H1 (cell line): ENCODE results near the gene PAFAH1B1. TPM values are rescaled to one million over a fixed set of nuclear protein-coding genes. Genes with fewer than 3 reads are reported as not detected.

ENCODE experiments used
- ASH2L ChIP-seq: fragments of 200-600, 300-600 bp; sonication (generic); IDR thresholded peaks from one replicate; pipeline ENCODE4 v1.7.1; 2017; ENCODE audit warnings: low read length
- ATF2 ChIP-seq: IDR thresholded peaks from 2 replicates; pipeline ENCODE4 v1.6.1; 2012; ENCODE audit warnings: low read length, inconsistent platforms
- BACH1 ChIP-seq: IDR thresholded peaks from 2 replicates; pipeline ENCODE4 v1.6.1; 2012; ENCODE audit warnings: low read length, improper control_type of control experiment
- CBX5 ChIP-seq: fragments of 300-800, 300-1000 bp; sonication (generic); IDR thresholded peaks from 2 replicates; pipeline ENCODE4 v1.7.1; 2016; ENCODE audit warnings: antibody characterized with exemption, low read length, low read depth
- CTBP2 ChIP-seq: IDR thresholded peaks from 2 replicates; pipeline ENCODE4 v1.7.0; 2011; ENCODE audit warnings: borderline replicate concordance, mild to moderate bottlenecking, moderate library complexity, mixed read lengths, low read length; ENCODE audit not compliant: insufficient read depth, insufficient read length
- CTCF ChIP-seq, 3 experiments: IDR thresholded peaks; 1 replicate in 2 of 3; 2 replicates in 1 of 3; pipeline versions ENCODE4 v1.5.1 to v1.6.1; 2011; ENCODE audit warnings: low read length in 3 of 3, mild to moderate bottlenecking in 3 of 3, inconsistent platforms in 2 of 3, low read depth in 1 of 3, moderate library complexity in 1 of 3; ENCODE audit not compliant: insufficient read depth in 1 of 3; ENCODE audit errors: control extremely low read depth in 1 of 3
- GTF2F1 ChIP-seq: IDR thresholded peaks from 2 replicates; pipeline ENCODE4 v1.6.1; 2012; ENCODE audit warnings: low read depth, low read length, improper control_type of control experiment, borderline replicate concordance
- MAX ChIP-seq: IDR thresholded peaks from 2 replicates; pipeline ENCODE4 v1.6.1; 2012; ENCODE audit warnings: inconsistent platforms
- PHF8 ChIP-seq: fragments of 200-600 bp; sonication (generic); conservative IDR thresholded peaks from 2 replicates; pipeline ENCODE4 v1.7.1; 2012; ENCODE audit warnings: low read depth, mild to moderate bottlenecking, inconsistent platforms, low read length, moderate library complexity
- POLR2A ChIP-seq, 2 experiments: IDR thresholded peaks; 1 replicate in 1 of 2; 2 replicates in 1 of 2; pipeline ENCODE4 v1.6.1; 2011; ENCODE audit warnings: low read depth in 2 of 2, low read length in 2 of 2, mild to moderate bottlenecking in 2 of 2; ENCODE audit errors: control extremely low read depth in 1 of 2
- POLR2AphosphoS5 ChIP-seq: IDR thresholded peaks from 2 replicates; pipeline ENCODE4 v1.6.1; 2011; ENCODE audit warnings: low read depth, low read length
- POU5F1 ChIP-seq: IDR thresholded peaks from 2 replicates; pipeline ENCODE4 v1.6.1; 2011; ENCODE audit warnings: low read depth, mild to moderate bottlenecking, low read length, moderate library complexity
- RFX5 ChIP-seq: IDR thresholded peaks from 2 replicates; pipeline ENCODE4 v1.6.1; 2011; ENCODE audit warnings: low read depth, low read length, improper control_type of control experiment, borderline replicate concordance
- RNF2 ChIP-seq: fragments of 200-900, 300-1000 bp; sonication (generic); IDR thresholded peaks from 2 replicates; pipeline ENCODE4 v1.7.1; 2016; ENCODE audit warnings: borderline replicate concordance, low read depth, mild to moderate bottlenecking, antibody characterized with exemption, low read length; ENCODE audit not compliant: poor library complexity, severe bottlenecking; ENCODE audit errors: missing control alignments
- SAP30 ChIP-seq: fragments of 300-600 bp; sonication (generic); IDR thresholded peaks from 2 replicates; pipeline ENCODE4 v1.7.1; 2012; ENCODE audit warnings: low read length, moderate library complexity, mild to moderate bottlenecking, inconsistent platforms; ENCODE audit not compliant: insufficient read depth, insufficient replicate concordance
- SIN3A ChIP-seq, 2 experiments: IDR thresholded peaks in 1 of 2; conservative IDR thresholded peaks in 1 of 2; 2 replicates each; pipeline ENCODE4 v1.6.1; 2011 to 2012; ENCODE audit warnings: low read length in 2 of 2, improper control_type of control experiment in 1 of 2, low read depth in 1 of 2, mild to moderate bottlenecking in 1 of 2
- USF2 ChIP-seq: IDR thresholded peaks from 2 replicates; pipeline ENCODE4 v1.6.1; 2011; ENCODE audit warnings: low read length, improper control_type of control experiment
- polyA plus RNA-seq, 7 experiments: library from polyadenylated mRNA; depleted of rRNA in 3 of 7; stranded (reverse) in 5 of 7; unstranded in 2 of 7; fragments of >200 nt in 5 of 7; fragments of 200-250 nt in 2 of 7; gene quantifications; 1 replicate in 5 of 7; 2 replicates in 1 of 7; 4 replicates in 1 of 7; pipeline versions ENCODE4 v1.2.1 to v1.2.3, GENCODE V29; 2011 to 2013; ENCODE audit warnings: missing spikeins in 2 of 7, mixed read lengths in 2 of 7
- total RNA-seq: library from RNA; stranded (reverse); fragmentation: NEBNext Ultra II Directional; extraction: Animal tissue kit (Norgen Biotek cat#: 25700); gene quantifications from 2 replicates; pipeline ENCODE4 v1.2.1, GENCODE V29; 2021

Gene PAFAH1B1
- total and polyA plus RNA-seq, 2 of the 8 experiments (the other 6 are each of a cell fraction or from before 2014, with no cell fraction given): 42.0 to 152 TPM

GRCh38 chr17:2592971-2593820, at the start of gene PAFAH1B1 (continued):
- TF ChIP-seq MAX (peak; percentile 56; the same call in 1 of the 2 replicates), SAP30 (no peak), CBX5 (no peak), SIN3A (conservative IDR thresholded peaks at IDR 0.05 in 1 of 2, IDR thresholded peaks at IDR 0.05 in 1 of 2; ENCODE audit: low read depth in 1 of 2, low read length in 2 of 2) (peak in 1 of 2 experiments; percentile 55; a peak in 1 of 4 replicates), ASH2L (peak; percentile 37), POLR2AphosphoS5 (peak; percentile 76), CTCF (IDR thresholded peaks at IDR 0.05; ENCODE audit: control extremely low read depth in 1 of 3, insufficient read depth in 1 of 3, low read depth in 1 of 3, low read length in 3 of 3) (no peak), RFX5 (no peak), USF2 (no peak), POLR2A (IDR thresholded peaks at IDR 0.05; ENCODE audit: control extremely low read depth in 1 of 2, low read depth in 2 of 2, low read length in 2 of 2) (peak; percentile 55 to 83), GTF2F1 (no peak), ATF2 (no peak), RNF2 (no peak), BACH1 (no peak), PHF8 (peak; percentile 61), CTBP2 (no peak), POU5F1 (no peak)
